HG03558 (cell line): ENCODE measurements around the gene PSMC3.

Experiments used
- ATAC-seq: cut with Tn5 transposase; IDR thresholded peaks from one replicate; pipeline ENCODE4 v1.9.1; 2021; ENCODE audit warnings: moderate number of reproducible peaks; ENCODE audit not compliant: unreplicated experiment; ENCODE audit errors: extremely low read depth

PSMC3 gene

GRCh38 chr11:47378010-47378835, 48.0 kb downstream of the PSMC3 start, which contains the start of gene SPI1:
Gene SPI1 (minus strand): TSS chr11:47378547. CDS start chr11:47378353, 194 bp downstream.
- peak; percentile 77 for ATAC-seq

- no peak for ATAC-seq
Measured at GRCh38 chr11:47377571-47378009, 48.6 kb downstream of the PSMC3 start.

- no peak for ATAC-seq
Measured at GRCh38 chr11:47376525-47377371, 49.5 kb downstream of the PSMC3 start.

GRCh38 chr11:47376107-47376524, 50.1 kb downstream of the PSMC3 start:
- no peak for ATAC-seq

GRCh38 chr11:47375546-47376085, 50.6 kb downstream of the PSMC3 start:
- no peak for ATAC-seq

- no peak for ATAC-seq
Measured at GRCh38 chr11:47375020-47375419, 51.2 kb downstream of the PSMC3 start.

- no peak for ATAC-seq
Measured at GRCh38 chr11:47374720-47375019, 51.6 kb downstream of the PSMC3 start.

- ATAC-seq = no peak
Measured at GRCh38 chr11:47373876-47374719, 52.1 kb downstream of the PSMC3 start.

GRCh38 chr11:47372422-47372821, 53.8 kb downstream of the PSMC3 start:
- ATAC-seq = no peak

GRCh38 chr11:47369676-47370075, 56.6 kb downstream of the PSMC3 start:
- ATAC-seq = no peak
